CD4-positive, alpha-beta T cell (primary cell): ENCODE results near the gene CPA4. TPM values are rescaled to one million over a fixed set of nuclear protein-coding genes. Genes with fewer than 3 reads are reported as not detected.
A peak's percentile ranks its signal among the peaks of the same experiment; 100 is the strongest.

Experiments used
- ATAC-seq: fragments of 200-7000 bp; cut with Tn5 transposase; one replicate; pipeline ENCODE4 v1.10.0; 2022; ENCODE audit warnings: mild to moderate bottlenecking; ENCODE audit not compliant: poor library complexity
- CTCF ChIA-PET: fragments of 350-600 bp; sonication (Branson Sonifier 250); formaldehyde crosslinking; loops from one replicate; lab custom pipeline; 2021; ENCODE audit warnings: antibody characterized with exemption, inconsistent platforms; lab: Charles Lee
- POLR2A ChIA-PET: fragments of 350-600 bp; sonication (Branson Sonifier 250); formaldehyde crosslinking; loops from one replicate; lab custom pipeline; 2021; ENCODE audit warnings: antibody characterized with exemption, inconsistent platforms; lab: Charles Lee
- DNase-seq, 14 experiments: peaks; one replicate each; pipeline ENCODE4 v3.0.0-alpha.2; 2013 to 2020; ENCODE audit warnings: mixed read lengths in 2 of 14
- H3K27ac ChIP-seq, 2 donors: one replicate each; pipeline versions ENCODE4 v1.5.1 to v1.7.0; 2013; ENCODE audit warnings: low read length in 2 of 2, low read depth in 1 of 2, mild to moderate bottlenecking in 1 of 2
- H3K27me3 ChIP-seq, 2 experiments: 1 replicate in 1 of 2; 2 replicates in 1 of 2; pipeline versions ENCODE4 v1.6.1 to v1.7.0; 2013; ENCODE audit warnings: low read length in 2 of 2, control low read depth in 1 of 2, mild to moderate bottlenecking in 1 of 2, moderate library complexity in 1 of 2; ENCODE audit not compliant: insufficient read depth in 2 of 2, control insufficient read depth in 1 of 2
- H3K36me3 ChIP-seq: one replicate; pipeline ENCODE4 v1.6.1; 2013; ENCODE audit warnings: low read length, control low read depth; ENCODE audit not compliant: insufficient read depth
- H3K4me1 ChIP-seq: one replicate; pipeline ENCODE4 v1.6.1; 2013; ENCODE audit warnings: low read length, control low read depth; ENCODE audit not compliant: insufficient read depth
- H3K4me3 ChIP-seq: one replicate; pipeline ENCODE4 v1.5.1; 2013; ENCODE audit warnings: mild to moderate bottlenecking, low read length, moderate library complexity
- H3K9me3 ChIP-seq, 2 experiments: 1 replicate in 1 of 2; 2 replicates in 1 of 2; pipeline versions ENCODE4 v1.6.1 to v1.7.0; 2013; ENCODE audit warnings: low read length in 2 of 2, mild to moderate bottlenecking in 2 of 2, control low read depth in 1 of 2, moderate library complexity in 1 of 2; ENCODE audit not compliant: control insufficient read depth in 1 of 2, insufficient read depth in 1 of 2
- H3K27ac Mint-ChIP-seq: one replicate; pipeline ENCODE4 v1.8.0; 2020; ENCODE audit warnings: mixed read lengths
- H3K27me3 Mint-ChIP-seq: one replicate; pipeline ENCODE4 v1.8.0; 2021; ENCODE audit warnings: mixed read lengths
- H3K36me3 Mint-ChIP-seq: one replicate; pipeline ENCODE4 v1.8.0; 2021; ENCODE audit warnings: low read depth, mixed read lengths
- H3K4me1 Mint-ChIP-seq: one replicate; pipeline ENCODE4 v1.8.0; 2021; ENCODE audit warnings: low read depth, mixed read lengths
- H3K4me3 Mint-ChIP-seq: one replicate; pipeline ENCODE4 v1.8.0; 2020; ENCODE audit warnings: mild to moderate bottlenecking, mixed read lengths
- H3K9me3 Mint-ChIP-seq: one replicate; pipeline ENCODE4 v1.8.0; 2020; ENCODE audit warnings: mixed read lengths
- intact Hi-C, 2 experiments: fragments of 100-400 bp; cut with DNase I in 1 of 2; cut with micrococcal nuclease in 1 of 2; formaldehyde crosslinking; loops; one replicate each; pipeline versions ENCODE4 v1.15.1 to v1.9.0; 2023 to 2025; cut with DNase I, micrococcal nuclease
- total RNA-seq, 174 experiments: library from RNA in 2 of 174; stranded (reverse) in 2 of 174; gene quantifications; one replicate each; pipeline ENCODE4 v1.2.3 and lab custom pipeline; 2021 to 2026
- TF ChIP-seq, protein P1 (sequence below): fragments of 200-600 bp; IDR thresholded peaks from one replicate; pipeline ENCODE4 v1.8.0; 2022; ENCODE audit warnings: antibody characterized with exemption, mild to moderate bottlenecking

CPA4 gene
- total RNA-seq, 2 experiments from 2014 or later: not detected

GRCh38 chr7:130369110-130369711, 76.2 kb downstream of the CPA4 start:
- H3K9me3 ChIP-seq: no peaks in the 10 kb centered on the region
- intact Hi-C loops: no loop called here
- TF ChIP-seq, protein P1, sequence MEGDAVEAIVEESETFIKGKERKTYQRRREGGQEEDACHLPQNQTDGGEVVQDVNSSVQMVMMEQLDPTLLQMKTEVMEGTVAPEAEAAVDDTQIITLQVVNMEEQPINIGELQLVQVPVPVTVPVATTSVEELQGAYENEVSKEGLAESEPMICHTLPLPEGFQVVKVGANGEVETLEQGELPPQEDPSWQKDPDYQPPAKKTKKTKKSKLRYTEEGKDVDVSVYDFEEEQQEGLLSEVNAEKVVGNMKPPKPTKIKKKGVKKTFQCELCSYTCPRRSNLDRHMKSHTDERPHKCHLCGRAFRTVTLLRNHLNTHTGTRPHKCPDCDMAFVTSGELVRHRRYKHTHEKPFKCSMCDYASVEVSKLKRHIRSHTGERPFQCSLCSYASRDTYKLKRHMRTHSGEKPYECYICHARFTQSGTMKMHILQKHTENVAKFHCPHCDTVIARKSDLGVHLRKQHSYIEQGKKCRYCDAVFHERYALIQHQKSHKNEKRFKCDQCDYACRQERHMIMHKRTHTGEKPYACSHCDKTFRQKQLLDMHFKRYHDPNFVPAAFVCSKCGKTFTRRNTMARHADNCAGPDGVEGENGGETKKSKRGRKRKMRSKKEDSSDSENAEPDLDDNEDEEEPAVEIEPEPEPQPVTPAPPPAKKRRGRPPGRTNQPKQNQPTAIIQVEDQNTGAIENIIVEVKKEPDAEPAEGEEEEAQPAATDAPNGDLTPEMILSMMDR: no peak
- H3K4me1 Mint-ChIP-seq: peaks cover 33% of the 10 kb centered on the region
- peak overlapping the region; percentile 25 for H3K27ac Mint-ChIP-seq
- DNase-seq: peak in 2 of 14 experiments; percentile 25 to 33
- no peaks in the 10 kb centered on the region for H3K27me3 Mint-ChIP-seq
- H3K4me3 ChIP-seq: peak overlapping the region; percentile 10
- H3K4me3 Mint-ChIP-seq: no peak overlapping the region
- POLR2A ChIA-PET: no interaction called here
- H3K27me3 ChIP-seq: no peaks in the 10 kb centered on the region
- H3K36me3 ChIP-seq: no peaks in the 10 kb centered on the region
- ATAC-seq: no peak
- H3K27ac ChIP-seq: peak overlapping the region in 1 of 2 donors; percentile 43
- H3K4me1 ChIP-seq: peaks cover 24% of the 10 kb centered on the region
- CTCF ChIA-PET: no interaction called here
- no peaks in the 10 kb centered on the region for H3K9me3 Mint-ChIP-seq
- H3K36me3 Mint-ChIP-seq: no peaks in the 10 kb centered on the region

- H3K27ac ChIP-seq: no peak overlapping the region
- TF ChIP-seq, protein P1: no peak
- H3K27me3 Mint-ChIP-seq: no peaks in the 10 kb centered on the region
- H3K27ac Mint-ChIP-seq: peak overlapping the region; percentile 25
- ChIA-PET CTCF (no interaction called here), POLR2A (no interaction called here)
- no peak overlapping the region for H3K4me3 Mint-ChIP-seq
- H3K9me3 ChIP-seq: peaks cover 0 to 4% of the 10 kb centered on the region in 2 experiments
- H3K4me3 ChIP-seq: no peak overlapping the region
- no peaks in the 10 kb centered on the region for H3K27me3 ChIP-seq
- DNase-seq (no peak), ATAC-seq (no peak)
- intact Hi-C loops: no loop called here
- no peaks in the 10 kb centered on the region for H3K36me3 ChIP-seq
- H3K36me3 Mint-ChIP-seq: no peaks in the 10 kb centered on the region
- H3K9me3 Mint-ChIP-seq: no peaks in the 10 kb centered on the region
- peaks cover 24% of the 10 kb centered on the region for H3K4me1 ChIP-seq
- peaks cover 33% of the 10 kb centered on the region for H3K4me1 Mint-ChIP-seq
Measured at GRCh38 chr7:130369831-130370550, 77.0 kb downstream of the CPA4 start.

DNA sequence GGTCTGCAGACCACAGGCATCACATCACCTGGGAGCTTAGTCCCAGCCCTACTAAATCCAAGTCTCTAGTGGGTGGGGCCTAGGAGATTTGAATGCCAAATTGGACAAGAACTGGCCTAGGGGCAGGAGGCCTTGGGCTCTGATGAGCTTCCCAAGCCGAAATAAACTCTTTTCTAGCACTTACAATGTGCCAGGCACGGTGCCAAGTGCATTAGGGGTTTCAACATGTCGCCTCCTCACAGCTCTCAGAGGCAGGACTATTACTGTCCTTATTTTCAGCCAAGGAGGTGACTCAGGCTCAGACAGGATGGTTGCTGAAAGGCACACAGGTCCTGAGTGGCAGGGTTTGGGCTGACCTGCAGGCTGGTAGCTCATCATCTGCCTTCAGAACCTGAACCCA, 78.1 kb downstream of the CPA4 start:
- intact Hi-C loops: no loop called here
- no peak for ATAC-seq
- CTCF ChIA-PET: no interaction called here
- peaks cover 20% of the 10 kb centered on the region for H3K4me1 ChIP-seq
- no peak overlapping the region for H3K4me3 Mint-ChIP-seq
- no peak for DNase-seq
- peaks cover under 1 to 4% of the 10 kb centered on the region in 2 experiments for H3K9me3 ChIP-seq
- no peaks in the 10 kb centered on the region for H3K27me3 ChIP-seq
- no peak overlapping the region for H3K27ac ChIP-seq
- no peaks in the 10 kb centered on the region for H3K27me3 Mint-ChIP-seq
- no peaks in the 10 kb centered on the region for H3K9me3 Mint-ChIP-seq
- no peaks in the 10 kb centered on the region for H3K36me3 ChIP-seq
- H3K27ac Mint-ChIP-seq: no peak overlapping the region
- POLR2A ChIA-PET: interaction anchor here (0.6 kb wide), 1 partner anchor 12 kb away, joined by 3 read pairs; no protein-coding TSS in a partner anchor
- no peaks in the 10 kb centered on the region for H3K36me3 Mint-ChIP-seq
- peaks cover 33% of the 10 kb centered on the region for H3K4me1 Mint-ChIP-seq
- H3K4me3 ChIP-seq: no peak overlapping the region
- TF ChIP-seq, protein P1: no peak
